ENCODE measurements around the gene ZNF19.

ZNF19 gene

GRCh38 chr16:71429581-71429980 lies 59.5 kb downstream of the ZNF19 start:
- no peak overlapping the region for H3K4me3 ChIP-seq (ENCODE audit: low read length, poor library complexity, severe bottlenecking)
- H3F3A ChIP-seq (ENCODE audit: low read depth), result no peaks in the 10 kb centered on the region
- no peak overlapping the region for H3K9ac ChIP-seq (ENCODE audit: low read depth, low read length, poor library complexity, severe bottlenecking)
- no peak overlapping the region for H3K4me2 ChIP-seq (ENCODE audit: low read depth, low read length, poor library complexity, severe bottlenecking)
- no peaks in the 10 kb centered on the region for H3K79me2 ChIP-seq (ENCODE audit: insufficient read depth, low read length)
- TF ChIP-seq CTCF (conservative IDR thresholded peaks at IDR 0.05; ENCODE audit: low read length), result no peak
- TF ChIP-seq EZH2phosphoT487 (IDR thresholded peaks at IDR 0.05; ENCODE audit: borderline replicate concordance), result no peak
- H4K20me1 ChIP-seq (ENCODE audit: insufficient read depth, low read length, poor library complexity, severe bottlenecking), result no peaks in the 10 kb centered on the region
- H3K4me1 ChIP-seq (ENCODE audit: insufficient read depth, low read length, poor library complexity, severe bottlenecking), result no peaks in the 10 kb centered on the region
- no peaks in the 10 kb centered on the region for H3K9me2 ChIP-seq (replicated peaks; ENCODE audit: low read depth, low read length)
- H3K27me3 ChIP-seq (ENCODE audit: insufficient read depth, low read length, poor library complexity, severe bottlenecking), result no peaks in the 10 kb centered on the region
- no peak overlapping the region for H2AFZ ChIP-seq (ENCODE audit: low read length)
- no peaks in the 10 kb centered on the region for H3K36me3 ChIP-seq (ENCODE audit: insufficient read depth, low read length)
- H3K9me3 ChIP-seq (ENCODE audit: insufficient read depth, low read depth, low read length), result no peaks in the 10 kb centered on the region; the same call in 1 of the 2 replicates

GRCh38 chr16:71428883-71429282 lies 60.2 kb downstream of the ZNF19 start:
- no peaks in the 10 kb centered on the region for H4K20me1 ChIP-seq (ENCODE audit: insufficient read depth, low read length, poor library complexity, severe bottlenecking)

GRCh38 chr16:71428385-71428784 lies 60.7 kb downstream of the ZNF19 start:
- H3F3A ChIP-seq (ENCODE audit: low read depth), result no peaks in the 10 kb centered on the region

More at GRCh38 chr16:71428883-71429282, 60.2 kb downstream of the ZNF19 start:
- Histone ChIP-seq H3K9me3 (ENCODE audit: insufficient read depth, low read depth, low read length) (no peaks in the 10 kb centered on the region; the same call in 1 of the 2 replicates), H3K4me2 (ENCODE audit: low read depth, low read length, poor library complexity, severe bottlenecking) (no peak overlapping the region), H3K4me1 (ENCODE audit: insufficient read depth, low read length, poor library complexity, severe bottlenecking) (no peaks in the 10 kb centered on the region), H3K9ac (ENCODE audit: low read depth, low read length, poor library complexity, severe bottlenecking) (no peak overlapping the region), H3K36me3 (ENCODE audit: insufficient read depth, low read length) (no peaks in the 10 kb centered on the region), H3F3A (ENCODE audit: low read depth) (no peaks in the 10 kb centered on the region), H2AFZ (ENCODE audit: low read length) (no peak overlapping the region), H3K9me2 (replicated peaks; ENCODE audit: low read depth, low read length) (no peaks in the 10 kb centered on the region), H3K4me3 (ENCODE audit: low read length, poor library complexity, severe bottlenecking) (no peak overlapping the region), H3K79me2 (ENCODE audit: insufficient read depth, low read length) (no peaks in the 10 kb centered on the region), H3K27me3 (ENCODE audit: insufficient read depth, low read length, poor library complexity, severe bottlenecking) (no peaks in the 10 kb centered on the region)
- TF ChIP-seq EZH2phosphoT487 (IDR thresholded peaks at IDR 0.05; ENCODE audit: borderline replicate concordance) (no peak), CTCF (conservative IDR thresholded peaks at IDR 0.05; ENCODE audit: low read length) (no peak)

More at GRCh38 chr16:71428385-71428784, 60.7 kb downstream of the ZNF19 start:
- Histone ChIP-seq H2AFZ (ENCODE audit: low read length) (no peak overlapping the region), H3K36me3 (ENCODE audit: insufficient read depth, low read length) (no peaks in the 10 kb centered on the region), H3K4me3 (ENCODE audit: low read length, poor library complexity, severe bottlenecking) (no peak overlapping the region), H3K79me2 (ENCODE audit: insufficient read depth, low read length) (no peaks in the 10 kb centered on the region), H3K27me3 (ENCODE audit: insufficient read depth, low read length, poor library complexity, severe bottlenecking) (no peaks in the 10 kb centered on the region), H4K20me1 (ENCODE audit: insufficient read depth, low read length, poor library complexity, severe bottlenecking) (no peaks in the 10 kb centered on the region), H3K9me2 (replicated peaks; ENCODE audit: low read depth, low read length) (no peaks in the 10 kb centered on the region), H3K4me2 (ENCODE audit: low read depth, low read length, poor library complexity, severe bottlenecking) (no peak overlapping the region), H3K9me3 (ENCODE audit: insufficient read depth, low read depth, low read length) (no peaks in the 10 kb centered on the region; the same call in 1 of the 2 replicates), H3K9ac (ENCODE audit: low read depth, low read length, poor library complexity, severe bottlenecking) (no peak overlapping the region), H3K4me1 (ENCODE audit: insufficient read depth, low read length, poor library complexity, severe bottlenecking) (no peaks in the 10 kb centered on the region)
- TF ChIP-seq EZH2phosphoT487 (IDR thresholded peaks at IDR 0.05; ENCODE audit: borderline replicate concordance) (no peak), CTCF (conservative IDR thresholded peaks at IDR 0.05; ENCODE audit: low read length) (no peak)
